HepG2 (cell line): ENCODE results near the gene NLRP6. TPM values are rescaled to one million over a fixed set of nuclear protein-coding genes. Genes with fewer than 3 reads are reported as not detected.
A peak's percentile ranks its signal among the peaks of the same experiment; 100 is the strongest.

ENCODE experiments used
- ATF7-NPFF ChIP-seq: sonication (generic); formaldehyde crosslinking; IDR thresholded peaks from 2 replicates; pipeline ENCODE4 v1.8.1; 2023; ENCODE audit warnings: mild to moderate bottlenecking, low read depth, missing genetic modification reagents, moderate library complexity
- CC2D1A ChIP-seq: sonication (generic); formaldehyde crosslinking; IDR thresholded peaks from 2 replicates; pipeline ENCODE4 v1.8.1; 2023; ENCODE audit warnings: mild to moderate bottlenecking, missing genetic modification reagents
- HNRNPK ChIP-seq: fragments of 200-400 bp; formaldehyde crosslinking; IDR thresholded peaks from 2 replicates; pipeline ENCODE4 v1.6.1; 2018; ENCODE audit warnings: low read length, low read depth, moderate library complexity, mild to moderate bottlenecking; ENCODE audit not compliant: poor library complexity, severe bottlenecking
- MAFG ChIP-seq: sonication (generic); formaldehyde crosslinking; IDR thresholded peaks from 2 replicates; pipeline ENCODE4 v1.5.1; 2020; ENCODE audit warnings: mild to moderate bottlenecking, missing genetic modification reagents
- MAFK ChIP-seq, 2 experiments: IDR thresholded peaks in 1 of 2; conservative IDR thresholded peaks in 1 of 2; 2 replicates each; pipeline ENCODE4 v1.6.1; 2011; ENCODE audit warnings: improper control_type of control experiment in 2 of 2, low read length in 2 of 2
- SCMH1 ChIP-seq: sonication (generic); formaldehyde crosslinking; IDR thresholded peaks from 2 replicates; pipeline ENCODE4 v1.9.0; 2021; ENCODE audit warnings: missing genetic modification reagents, mild to moderate bottlenecking, borderline replicate concordance
- SP2 ChIP-seq: sonication (generic); formaldehyde crosslinking; IDR thresholded peaks from 2 replicates; pipeline ENCODE4 v1.5.1; 2020; ENCODE audit warnings: mild to moderate bottlenecking, missing genetic modification reagents
- STAG1 ChIP-seq: sonication (generic); formaldehyde crosslinking; IDR thresholded peaks from 2 replicates; pipeline ENCODE4 v1.4.0; 2020; ENCODE audit warnings: missing genetic modification reagents
- XRCC5 ChIP-seq: fragments of 200-400 bp; formaldehyde crosslinking; optimal IDR thresholded peaks from 2 replicates; pipeline ENCODE3; 2017; ENCODE audit warnings: mild to moderate bottlenecking, low read length
- ZNF570 ChIP-seq: sonication (generic); formaldehyde crosslinking; IDR thresholded peaks from 2 replicates; pipeline ENCODE4 v1.4.0; 2020; ENCODE audit warnings: mild to moderate bottlenecking, missing genetic modification reagents, borderline replicate concordance
- polyA plus RNA-seq, 8 experiments: library from polyadenylated mRNA; depleted of rRNA in 3 of 8; stranded (reverse) in 7 of 8; unstranded in 1 of 8; fragments of >200 nt; fragmentation: Illumina TruSeq in 4 of 8; extraction: Trizol in 4 of 8; gene quantifications; 2 replicates each; pipeline versions ENCODE4 v1.2.1 to v1.2.3, GENCODE V29; 2011 to 2016; ENCODE audit warnings: low read depth in 4 of 8, missing spikeins in 1 of 8, mixed read lengths in 1 of 8; ENCODE audit not compliant: insufficient read depth in 1 of 8
- total RNA-seq, 5 experiments: library from RNA; depleted of rRNA; stranded (reverse); fragments of >200 nt; fragmentation: Illumina TruSeq; extraction: Trizol; gene quantifications; 2 replicates each; pipeline ENCODE4 v1.2.3, GENCODE V29; 2016; ENCODE audit warnings: low read depth in 1 of 5
- TF ChIP-seq, protein P1 (sequence below): sonication (generic); formaldehyde crosslinking; IDR thresholded peaks from 2 replicates; pipeline ENCODE4 v1.8.0; 2022; ENCODE audit warnings: mild to moderate bottlenecking, missing genetic modification reagents
- TF ChIP-seq, protein P2 (sequence below): sonication (generic); formaldehyde crosslinking; IDR thresholded peaks from 2 replicates; pipeline ENCODE4 v1.4.0; 2020; ENCODE audit warnings: missing genetic modification reagents
- TF ChIP-seq, protein P3 (sequence below): sonication (generic); formaldehyde crosslinking; IDR thresholded peaks from 2 replicates; pipeline ENCODE4 v1.9.0; 2021; ENCODE audit warnings: mild to moderate bottlenecking, missing genetic modification reagents
- TF ChIP-seq, protein P4 (sequence below): sonication (generic); IDR thresholded peaks from 2 replicates; pipeline ENCODE4 v1.6.1; 2016; ENCODE audit warnings: low read depth, borderline replicate concordance

Gene NLRP6
- total and polyA plus RNA-seq, 2 of the 13 experiments (the other 11 are each of a cell fraction or from before 2014, with no cell fraction given): not detected

DNA sequence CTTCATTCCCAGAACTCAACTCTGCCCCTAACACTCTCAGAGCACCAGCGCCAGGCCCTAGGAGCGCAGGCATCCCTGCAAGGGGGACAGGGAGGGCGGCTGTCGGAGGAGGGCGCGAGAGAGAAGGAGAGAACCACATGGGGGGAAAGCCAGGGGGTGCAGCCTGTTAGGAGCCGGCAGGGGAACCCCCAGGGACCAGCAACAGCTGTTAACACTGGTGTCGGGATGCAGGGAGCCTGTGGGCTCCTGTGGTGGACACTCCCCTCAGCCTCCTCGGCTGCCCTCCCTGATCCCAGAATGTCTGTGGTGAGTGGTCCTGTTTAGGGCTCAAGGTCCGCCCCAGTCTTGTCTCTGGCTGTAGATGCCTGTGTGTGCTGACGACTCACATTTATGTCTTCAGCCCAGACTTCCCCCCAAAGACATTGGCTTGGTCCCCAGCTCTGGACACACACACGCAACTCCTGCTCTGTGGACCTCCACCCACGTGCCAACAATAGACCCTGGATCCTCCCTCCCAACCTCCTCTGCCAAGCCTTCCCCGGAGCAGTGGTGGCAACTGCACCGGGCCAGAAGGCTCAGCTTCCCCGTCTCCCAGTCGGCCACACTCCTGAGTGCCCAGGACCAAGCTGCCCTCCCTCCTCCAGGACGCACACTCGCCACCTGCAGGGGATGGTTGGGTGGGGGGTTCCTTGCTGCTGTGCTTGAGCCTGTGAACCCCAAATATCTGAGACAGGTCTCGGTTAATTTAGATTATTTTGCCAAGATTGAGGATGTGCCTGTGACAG lies 21.9 kb downstream of the NLRP6 start (continued):
- TF ChIP-seq XRCC5 (no peak), SCMH1 (CRISPR knock-in tag) (no peak), HNRNPK (no peak), SP2 (CRISPR knock-in tag) (no peak), MAFG (CRISPR knock-in tag) (no peak), MAFK (conservative IDR thresholded peaks at IDR 0.05 in 1 of 2, IDR thresholded peaks at IDR 0.05 in 1 of 2; ENCODE audit: low read length in 2 of 2) (no peak), ATF7-NPFF (CRISPR knock-in tag) (no peak), STAG1 (CRISPR knock-in tag) (0 out of 2 replicates have a peak, but pooled peaks have one; percentile 19), CC2D1A (CRISPR knock-in tag) (no peak), ZNF570 (no peak)
- TF ChIP-seq, protein P1, sequence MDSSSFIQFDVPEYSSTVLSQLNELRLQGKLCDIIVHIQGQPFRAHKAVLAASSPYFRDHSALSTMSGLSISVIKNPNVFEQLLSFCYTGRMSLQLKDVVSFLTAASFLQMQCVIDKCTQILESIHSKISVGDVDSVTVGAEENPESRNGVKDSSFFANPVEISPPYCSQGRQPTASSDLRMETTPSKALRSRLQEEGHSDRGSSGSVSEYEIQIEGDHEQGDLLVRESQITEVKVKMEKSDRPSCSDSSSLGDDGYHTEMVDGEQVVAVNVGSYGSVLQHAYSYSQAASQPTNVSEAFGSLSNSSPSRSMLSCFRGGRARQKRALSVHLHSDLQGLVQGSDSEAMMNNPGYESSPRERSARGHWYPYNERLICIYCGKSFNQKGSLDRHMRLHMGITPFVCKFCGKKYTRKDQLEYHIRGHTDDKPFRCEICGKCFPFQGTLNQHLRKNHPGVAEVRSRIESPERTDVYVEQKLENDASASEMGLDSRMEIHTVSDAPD (CRISPR knock-in tag): no peak
- TF ChIP-seq, protein P2, sequence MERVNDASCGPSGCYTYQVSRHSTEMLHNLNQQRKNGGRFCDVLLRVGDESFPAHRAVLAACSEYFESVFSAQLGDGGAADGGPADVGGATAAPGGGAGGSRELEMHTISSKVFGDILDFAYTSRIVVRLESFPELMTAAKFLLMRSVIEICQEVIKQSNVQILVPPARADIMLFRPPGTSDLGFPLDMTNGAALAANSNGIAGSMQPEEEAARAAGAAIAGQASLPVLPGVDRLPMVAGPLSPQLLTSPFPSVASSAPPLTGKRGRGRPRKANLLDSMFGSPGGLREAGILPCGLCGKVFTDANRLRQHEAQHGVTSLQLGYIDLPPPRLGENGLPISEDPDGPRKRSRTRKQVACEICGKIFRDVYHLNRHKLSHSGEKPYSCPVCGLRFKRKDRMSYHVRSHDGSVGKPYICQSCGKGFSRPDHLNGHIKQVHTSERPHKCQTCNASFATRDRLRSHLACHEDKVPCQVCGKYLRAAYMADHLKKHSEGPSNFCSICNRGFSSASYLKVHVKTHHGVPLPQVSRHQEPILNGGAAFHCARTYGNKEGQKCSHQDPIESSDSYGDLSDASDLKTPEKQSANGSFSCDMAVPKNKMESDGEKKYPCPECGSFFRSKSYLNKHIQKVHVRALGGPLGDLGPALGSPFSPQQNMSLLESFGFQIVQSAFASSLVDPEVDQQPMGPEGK: no peak
- TF ChIP-seq, protein P3, sequence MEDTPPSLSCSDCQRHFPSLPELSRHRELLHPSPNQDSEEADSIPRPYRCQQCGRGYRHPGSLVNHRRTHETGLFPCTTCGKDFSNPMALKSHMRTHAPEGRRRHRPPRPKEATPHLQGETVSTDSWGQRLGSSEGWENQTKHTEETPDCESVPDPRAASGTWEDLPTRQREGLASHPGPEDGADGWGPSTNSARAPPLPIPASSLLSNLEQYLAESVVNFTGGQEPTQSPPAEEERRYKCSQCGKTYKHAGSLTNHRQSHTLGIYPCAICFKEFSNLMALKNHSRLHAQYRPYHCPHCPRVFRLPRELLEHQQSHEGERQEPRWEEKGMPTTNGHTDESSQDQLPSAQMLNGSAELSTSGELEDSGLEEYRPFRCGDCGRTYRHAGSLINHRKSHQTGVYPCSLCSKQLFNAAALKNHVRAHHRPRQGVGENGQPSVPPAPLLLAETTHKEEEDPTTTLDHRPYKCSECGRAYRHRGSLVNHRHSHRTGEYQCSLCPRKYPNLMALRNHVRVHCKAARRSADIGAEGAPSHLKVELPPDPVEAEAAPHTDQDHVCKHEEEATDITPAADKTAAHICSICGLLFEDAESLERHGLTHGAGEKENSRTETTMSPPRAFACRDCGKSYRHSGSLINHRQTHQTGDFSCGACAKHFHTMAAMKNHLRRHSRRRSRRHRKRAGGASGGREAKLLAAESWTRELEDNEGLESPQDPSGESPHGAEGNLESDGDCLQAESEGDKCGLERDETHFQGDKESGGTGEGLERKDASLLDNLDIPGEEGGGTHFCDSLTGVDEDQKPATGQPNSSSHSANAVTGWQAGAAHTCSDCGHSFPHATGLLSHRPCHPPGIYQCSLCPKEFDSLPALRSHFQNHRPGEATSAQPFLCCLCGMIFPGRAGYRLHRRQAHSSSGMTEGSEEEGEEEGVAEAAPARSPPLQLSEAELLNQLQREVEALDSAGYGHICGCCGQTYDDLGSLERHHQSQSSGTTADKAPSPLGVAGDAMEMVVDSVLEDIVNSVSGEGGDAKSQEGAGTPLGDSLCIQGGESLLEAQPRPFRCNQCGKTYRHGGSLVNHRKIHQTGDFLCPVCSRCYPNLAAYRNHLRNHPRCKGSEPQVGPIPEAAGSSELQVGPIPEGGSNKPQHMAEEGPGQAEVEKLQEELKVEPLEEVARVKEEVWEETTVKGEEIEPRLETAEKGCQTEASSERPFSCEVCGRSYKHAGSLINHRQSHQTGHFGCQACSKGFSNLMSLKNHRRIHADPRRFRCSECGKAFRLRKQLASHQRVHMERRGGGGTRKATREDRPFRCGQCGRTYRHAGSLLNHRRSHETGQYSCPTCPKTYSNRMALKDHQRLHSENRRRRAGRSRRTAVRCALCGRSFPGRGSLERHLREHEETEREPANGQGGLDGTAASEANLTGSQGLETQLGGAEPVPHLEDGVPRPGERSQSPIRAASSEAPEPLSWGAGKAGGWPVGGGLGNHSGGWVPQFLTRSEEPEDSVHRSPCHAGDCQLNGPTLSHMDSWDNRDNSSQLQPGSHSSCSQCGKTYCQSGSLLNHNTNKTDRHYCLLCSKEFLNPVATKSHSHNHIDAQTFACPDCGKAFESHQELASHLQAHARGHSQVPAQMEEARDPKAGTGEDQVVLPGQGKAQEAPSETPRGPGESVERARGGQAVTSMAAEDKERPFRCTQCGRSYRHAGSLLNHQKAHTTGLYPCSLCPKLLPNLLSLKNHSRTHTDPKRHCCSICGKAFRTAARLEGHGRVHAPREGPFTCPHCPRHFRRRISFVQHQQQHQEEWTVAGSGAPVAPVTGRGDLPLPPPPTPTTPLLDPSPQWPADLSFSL: 0 out of 2 replicates have a peak, but pooled peaks have one; percentile 17
- TF ChIP-seq, protein P4, sequence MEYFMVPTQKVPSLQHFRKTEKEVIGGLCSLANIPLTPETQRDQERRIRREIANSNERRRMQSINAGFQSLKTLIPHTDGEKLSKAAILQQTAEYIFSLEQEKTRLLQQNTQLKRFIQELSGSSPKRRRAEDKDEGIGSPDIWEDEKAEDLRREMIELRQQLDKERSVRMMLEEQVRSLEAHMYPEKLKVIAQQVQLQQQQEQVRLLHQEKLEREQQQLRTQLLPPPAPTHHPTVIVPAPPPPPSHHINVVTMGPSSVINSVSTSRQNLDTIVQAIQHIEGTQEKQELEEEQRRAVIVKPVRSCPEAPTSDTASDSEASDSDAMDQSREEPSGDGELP: peak; percentile 50; the same call in 1 of the 2 replicates
